AG08395 (cell line): ENCODE data around the gene F10.

ENCODE experiments used
- DNase-seq: peaks from one replicate; pipeline ENCODE4 v3.0.0; 2012; ENCODE audit warnings: mixed read lengths, low spot score

F10 gene

DNA sequence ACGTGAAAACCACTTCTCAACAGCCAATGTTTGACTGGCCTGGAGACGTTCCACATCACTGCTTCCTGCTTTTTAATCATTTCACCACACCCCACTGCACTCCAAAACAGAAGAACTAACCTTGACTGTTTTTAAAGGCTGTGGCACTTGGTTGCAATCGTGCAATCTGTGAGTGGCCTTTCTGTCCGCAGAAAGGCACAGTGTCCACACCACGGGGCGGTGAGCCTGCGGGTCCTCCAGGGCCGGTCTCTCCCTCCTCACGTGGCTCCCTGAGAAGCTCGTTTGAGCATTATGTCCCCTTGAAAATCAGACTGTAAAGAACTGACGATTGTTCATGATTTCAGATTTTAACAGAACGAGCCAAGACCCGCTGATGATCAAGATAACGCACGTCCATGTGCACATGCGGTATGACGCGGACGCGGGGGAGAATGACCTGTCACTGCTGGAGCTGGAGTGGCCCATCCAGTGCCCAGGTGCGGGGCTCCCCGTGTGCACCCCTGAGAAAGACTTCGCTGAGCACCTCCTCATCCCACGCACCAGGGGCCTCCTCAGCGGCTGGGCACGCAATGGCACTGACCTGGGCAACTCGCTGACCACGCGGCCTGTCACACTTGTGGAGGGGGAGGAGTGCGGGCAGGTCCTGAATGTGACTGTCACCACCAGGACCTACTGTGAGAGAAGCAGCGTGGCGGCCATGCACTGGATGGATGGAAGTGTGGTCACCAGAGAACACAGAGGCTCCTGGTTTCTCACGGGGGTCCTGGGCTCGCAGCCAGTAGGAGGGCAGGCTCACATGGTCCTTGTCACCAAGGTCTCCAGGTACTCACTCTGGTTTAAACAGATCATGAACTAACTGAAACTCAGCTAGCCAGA is 48.9 kb downstream of the F10 start:
- DNase-seq = no peak

DNA sequence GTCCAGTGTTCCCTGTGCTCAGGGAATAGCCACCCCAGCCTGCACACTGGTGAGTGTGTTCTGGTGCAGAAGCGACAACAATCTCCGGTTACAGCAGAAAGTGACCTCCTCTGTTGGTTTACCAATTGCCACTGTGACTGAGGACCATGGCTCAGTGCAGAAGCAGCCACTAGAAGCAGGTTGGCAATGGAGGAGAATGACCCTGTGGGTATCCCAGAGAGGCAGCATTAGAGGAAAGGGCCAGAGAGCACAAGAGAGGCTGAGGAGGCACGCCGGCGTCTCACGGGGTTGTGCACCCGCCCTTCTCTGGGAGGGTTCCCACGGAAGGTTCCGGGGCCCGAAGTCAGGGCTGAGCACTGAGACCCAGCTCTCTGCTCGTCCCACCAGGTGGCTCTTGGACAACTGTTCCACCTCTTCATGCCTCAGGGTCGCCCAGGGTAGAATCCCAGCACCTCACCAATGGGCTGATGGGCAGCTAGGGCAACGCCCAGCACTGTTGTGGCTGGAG is 49.9 kb downstream of the F10 start:
- no peak for DNase-seq

DNA sequence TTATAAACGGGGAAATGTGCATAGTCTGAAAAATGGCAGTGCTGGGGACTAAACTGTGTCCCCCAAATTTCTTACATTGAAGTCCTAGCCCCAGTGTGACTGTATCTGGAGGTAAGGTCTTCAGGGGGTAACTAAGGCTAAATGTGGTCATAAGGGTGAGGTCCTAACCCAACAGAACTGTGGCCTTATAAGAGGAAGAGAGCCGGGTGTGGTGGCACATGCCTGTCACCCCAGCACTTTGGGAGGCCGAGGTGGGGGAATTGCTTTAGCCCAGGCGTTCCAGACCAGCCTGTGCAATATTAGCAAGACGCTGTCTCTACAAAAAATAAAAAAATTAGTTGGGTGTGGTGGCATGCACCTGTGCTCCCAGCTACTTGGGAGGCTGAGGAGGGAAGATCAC is 53.7 kb downstream of the F10 start:
- no peak for DNase-seq

DNA sequence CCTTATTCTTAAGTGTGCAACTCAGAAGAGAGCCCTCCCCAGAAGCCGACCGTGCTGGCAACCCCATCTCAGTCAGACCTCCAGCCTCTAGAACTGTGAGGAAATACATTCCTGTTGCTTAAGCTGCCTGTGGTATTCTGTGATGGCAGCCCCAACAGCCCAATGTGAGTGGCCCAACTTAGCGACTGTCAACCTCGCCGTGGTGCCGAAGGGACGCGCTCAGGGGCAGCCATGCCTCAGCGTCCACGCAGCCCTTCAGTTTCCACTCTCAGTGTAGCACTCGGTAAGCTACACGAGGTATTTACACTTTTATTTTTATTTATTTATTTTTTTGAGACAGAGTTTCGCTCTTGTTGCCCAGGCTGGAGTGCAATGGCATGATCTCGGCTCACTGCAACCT is 54.2 kb downstream of the F10 start:
- DNase-seq = no peak

DNA sequence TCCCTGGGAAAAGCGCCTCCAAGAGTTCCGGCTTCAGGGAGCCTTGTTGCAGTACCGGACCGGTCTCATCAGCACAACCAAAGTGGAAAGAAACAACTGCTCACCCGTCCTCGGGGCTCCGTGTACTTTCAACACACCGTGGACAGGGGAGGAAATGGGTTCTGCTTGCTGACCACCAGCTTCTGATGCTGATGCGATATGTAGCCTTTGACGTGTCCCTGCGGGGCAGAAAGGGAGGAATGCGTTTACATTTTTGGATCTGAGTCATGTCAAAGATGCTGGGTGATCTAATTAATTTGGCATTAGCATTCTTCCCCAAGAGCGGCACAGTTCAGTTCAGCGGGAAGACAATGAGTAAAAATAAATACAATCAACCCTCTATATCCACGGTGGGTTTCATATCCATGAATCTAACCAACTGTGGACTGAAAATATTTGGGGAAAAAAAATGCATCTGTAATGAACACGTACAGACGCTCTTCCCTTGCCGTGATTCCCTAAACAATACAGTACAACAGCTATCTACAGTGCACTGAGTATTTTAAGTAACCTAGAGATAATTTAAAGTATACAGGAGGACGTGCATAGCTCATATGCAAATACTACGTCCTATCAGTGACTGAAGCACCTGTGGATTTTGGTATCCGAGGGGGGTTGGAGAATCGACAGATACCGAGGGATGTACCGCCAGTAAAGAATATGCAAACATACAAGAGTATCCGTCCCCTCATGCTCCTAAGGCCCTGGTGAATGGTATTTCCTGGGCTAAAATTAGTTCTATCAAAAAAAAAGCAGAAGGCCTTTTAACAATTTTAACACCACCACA is 55.7 kb downstream of the F10 start:
- peak; percentile 79 for DNase-seq

DNA sequence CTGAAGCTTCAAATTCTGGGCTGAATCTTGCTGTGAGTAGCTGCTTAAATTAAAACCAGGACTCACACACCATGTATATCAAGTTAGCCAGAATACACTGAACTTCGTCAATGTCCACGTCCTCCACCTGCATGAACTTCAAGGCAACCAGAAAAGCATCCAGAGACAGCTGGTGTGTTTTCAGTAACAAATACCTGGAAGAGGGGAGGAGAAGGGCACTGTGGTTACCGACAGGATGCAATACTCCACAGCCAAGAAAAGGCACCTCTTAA is 56.2 kb downstream of the F10 start:
- DNase-seq = no peak

DNA sequence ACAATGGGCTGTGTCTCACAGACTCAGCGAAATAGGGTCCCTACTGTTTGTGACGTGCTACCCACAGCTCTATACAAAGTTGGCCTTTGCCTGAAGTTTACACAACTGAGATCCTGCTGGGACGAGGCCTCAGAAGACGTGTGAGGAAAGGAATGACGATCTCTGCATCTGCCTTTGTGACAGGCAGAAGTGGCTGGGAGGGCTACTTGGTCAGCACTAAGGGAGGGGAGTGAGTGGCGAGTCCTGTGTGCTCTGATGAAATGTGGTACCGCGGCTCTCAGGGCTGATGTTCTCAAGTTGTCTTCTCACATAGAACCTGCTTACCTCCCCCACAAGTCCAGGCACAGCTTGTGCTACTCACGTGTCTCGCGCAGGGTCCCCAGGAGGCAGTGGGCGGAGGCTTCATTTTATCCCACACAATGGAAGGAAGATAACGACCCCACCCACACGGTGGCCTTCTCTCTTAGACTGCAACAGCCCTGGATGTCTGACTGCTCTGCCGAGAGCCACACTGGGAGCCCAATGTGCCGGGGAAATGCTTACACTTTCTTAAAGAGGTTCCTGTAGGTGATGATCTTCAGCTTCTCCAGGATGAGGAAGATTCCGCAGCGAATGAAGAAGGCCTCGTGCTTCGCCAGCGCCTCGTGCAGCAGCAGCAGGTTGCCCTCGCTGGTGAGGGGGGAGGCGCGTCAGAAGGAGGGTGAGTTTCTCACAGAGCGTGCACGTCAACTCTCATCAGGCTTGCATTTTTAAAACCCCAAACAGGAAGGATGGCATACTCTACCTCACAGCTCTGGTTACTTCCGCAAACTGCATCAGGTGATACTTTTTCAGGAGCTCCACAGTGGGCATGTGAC is 57.0 kb downstream of the F10 start:
- DNase-seq = no peak

DNA sequence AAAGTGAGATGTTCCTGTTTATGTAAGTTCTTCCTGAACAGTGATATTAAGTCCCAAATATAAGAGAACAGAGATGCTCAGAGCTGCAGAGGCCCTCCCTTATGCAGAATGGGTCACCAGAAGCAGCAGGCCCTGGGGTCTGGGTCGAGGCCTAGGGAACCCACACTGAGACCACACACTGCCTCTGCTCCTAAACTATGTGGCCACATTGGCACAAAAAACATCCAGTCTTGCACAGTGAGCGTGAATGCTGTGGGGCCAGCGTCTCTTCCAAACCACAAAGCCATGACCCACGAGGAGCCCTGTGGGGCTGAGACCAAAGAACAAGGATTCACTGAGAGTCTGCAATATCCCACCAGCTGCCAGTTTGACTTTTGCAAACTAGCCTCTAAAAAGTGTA is 59.4 kb downstream of the F10 start:
- DNase-seq = no peak

DNA sequence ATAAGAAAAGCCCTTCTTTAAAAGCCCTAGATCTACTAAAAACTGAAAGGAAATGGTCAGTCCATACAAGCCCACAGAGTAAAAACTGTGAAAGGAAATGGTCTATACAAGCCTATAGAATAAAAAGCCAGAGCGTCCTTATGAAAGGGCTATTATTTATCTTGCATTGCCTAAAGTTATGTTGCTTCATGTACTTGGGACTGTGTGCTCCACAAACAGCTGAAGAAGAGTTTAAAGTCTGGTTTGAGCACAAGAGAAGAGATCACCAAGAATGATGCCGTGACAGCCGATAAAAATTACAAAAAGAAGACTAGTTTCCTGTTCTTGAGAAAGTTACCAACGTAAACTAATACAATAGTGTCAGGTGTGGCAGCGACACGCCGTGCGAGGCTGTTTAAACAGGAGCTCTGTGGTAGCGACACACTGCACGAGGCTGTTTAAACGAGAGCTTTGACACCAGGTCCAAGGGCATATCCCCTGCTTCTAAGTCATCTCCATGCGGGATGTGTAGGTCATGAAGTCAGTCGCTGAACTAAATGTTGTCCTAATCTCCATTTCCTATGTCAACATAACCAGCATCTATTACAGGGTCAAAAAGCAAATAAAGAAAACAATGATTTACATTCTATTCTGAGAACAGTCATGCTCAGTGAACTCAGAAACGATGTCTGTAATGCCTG is 61.0 kb downstream of the F10 start:
- no peak for DNase-seq

DNA sequence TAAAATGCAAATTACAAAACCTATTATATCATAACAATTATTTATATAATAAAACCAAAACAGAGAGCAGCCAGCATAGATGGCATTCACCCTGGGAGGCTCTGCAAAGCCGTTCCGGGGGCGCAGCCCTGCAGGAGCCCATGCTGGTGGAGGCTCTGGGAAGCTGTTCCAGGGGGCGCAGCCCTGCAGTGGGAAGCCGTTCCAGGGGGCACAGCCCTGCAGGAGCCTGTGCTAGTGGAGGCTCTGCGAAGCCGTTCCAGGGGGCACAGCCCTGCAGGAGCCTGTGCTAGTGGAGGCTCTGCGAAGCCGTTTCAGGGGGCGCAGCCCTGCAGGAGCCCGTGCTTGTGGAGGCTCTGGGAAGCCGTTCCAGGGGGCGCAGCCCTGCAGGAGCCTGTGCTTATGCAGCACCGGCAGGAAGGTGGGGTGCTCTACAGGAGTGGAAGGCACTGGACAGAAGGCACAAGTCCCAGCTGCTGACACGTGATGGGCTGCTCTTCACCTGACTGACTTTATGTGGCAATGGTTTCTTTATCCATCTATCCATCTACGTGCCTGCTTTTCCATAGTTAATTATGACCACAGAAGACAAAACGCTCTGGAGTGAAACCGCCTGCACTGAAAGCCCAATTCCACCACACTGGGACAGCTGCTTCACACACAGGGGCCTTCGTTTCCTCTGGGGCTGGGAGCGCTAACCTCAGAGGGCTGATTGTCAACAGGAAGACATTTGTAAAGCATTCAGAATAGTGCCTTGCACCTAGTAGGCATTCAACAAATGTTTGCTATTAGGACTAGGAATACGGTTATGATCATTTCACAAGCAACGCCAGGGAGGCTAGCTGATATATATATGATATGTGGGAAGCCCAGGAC is 62.2 kb downstream of the F10 start:
- DNase-seq = no peak

DNA sequence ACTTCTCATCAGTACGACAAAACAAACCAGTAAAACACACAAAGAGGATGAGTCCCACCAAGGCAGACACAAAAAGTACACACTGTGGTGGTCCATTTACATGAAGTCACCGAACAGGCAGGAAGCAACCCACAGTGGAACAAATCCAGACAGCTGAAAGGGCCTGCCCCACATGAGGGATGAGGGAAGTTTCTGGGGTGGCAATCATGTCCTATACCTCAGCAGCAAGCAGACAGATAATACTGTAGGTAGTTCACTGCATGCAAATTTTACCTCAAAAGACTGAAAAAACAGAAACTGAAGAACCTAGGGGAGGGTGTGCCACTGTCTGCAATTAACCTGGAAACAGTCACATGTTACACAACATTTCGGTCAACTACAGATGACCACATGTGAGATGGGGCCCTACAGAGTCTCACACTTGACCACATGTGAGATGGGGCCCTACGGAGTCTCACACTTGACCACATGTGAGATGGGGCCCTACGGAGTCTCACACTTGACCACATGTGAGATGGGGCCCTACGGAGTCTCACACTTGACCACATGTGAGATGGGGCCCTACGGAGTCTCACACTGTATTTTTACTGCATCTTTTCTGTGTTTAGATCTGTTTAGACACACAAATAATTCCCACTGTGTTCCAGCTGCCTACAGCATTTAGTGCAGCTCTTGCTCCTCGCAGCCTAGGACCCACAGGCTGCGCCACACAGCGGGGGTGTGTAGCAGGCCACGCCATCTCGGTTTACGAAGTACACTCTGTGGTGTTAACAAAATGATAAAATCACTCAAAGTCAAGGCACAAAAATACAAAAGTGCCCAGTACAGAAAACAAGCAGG is 63.7 kb downstream of the F10 start:
- DNase-seq = no peak

DNA sequence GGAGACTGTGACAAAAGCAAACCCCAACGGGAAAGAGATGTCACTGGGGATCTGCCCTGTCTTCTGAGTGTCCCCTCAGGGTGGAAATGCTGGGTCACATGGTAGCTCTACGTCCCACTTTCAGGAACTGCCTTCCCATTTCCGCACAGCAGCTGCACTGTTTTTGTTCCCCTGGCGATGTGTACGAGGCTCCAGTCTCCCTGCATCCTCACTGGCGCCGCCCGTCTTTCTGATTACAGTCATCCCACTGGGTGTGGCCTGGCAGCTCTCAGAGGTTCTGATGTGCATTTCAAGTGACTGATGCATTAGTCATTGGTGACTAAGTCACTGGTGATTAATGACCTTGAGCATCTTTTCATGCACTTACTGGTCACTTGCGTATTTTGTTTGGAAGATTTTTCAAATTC is 64.7 kb downstream of the F10 start:
- peak; percentile 98 for DNase-seq

DNA sequence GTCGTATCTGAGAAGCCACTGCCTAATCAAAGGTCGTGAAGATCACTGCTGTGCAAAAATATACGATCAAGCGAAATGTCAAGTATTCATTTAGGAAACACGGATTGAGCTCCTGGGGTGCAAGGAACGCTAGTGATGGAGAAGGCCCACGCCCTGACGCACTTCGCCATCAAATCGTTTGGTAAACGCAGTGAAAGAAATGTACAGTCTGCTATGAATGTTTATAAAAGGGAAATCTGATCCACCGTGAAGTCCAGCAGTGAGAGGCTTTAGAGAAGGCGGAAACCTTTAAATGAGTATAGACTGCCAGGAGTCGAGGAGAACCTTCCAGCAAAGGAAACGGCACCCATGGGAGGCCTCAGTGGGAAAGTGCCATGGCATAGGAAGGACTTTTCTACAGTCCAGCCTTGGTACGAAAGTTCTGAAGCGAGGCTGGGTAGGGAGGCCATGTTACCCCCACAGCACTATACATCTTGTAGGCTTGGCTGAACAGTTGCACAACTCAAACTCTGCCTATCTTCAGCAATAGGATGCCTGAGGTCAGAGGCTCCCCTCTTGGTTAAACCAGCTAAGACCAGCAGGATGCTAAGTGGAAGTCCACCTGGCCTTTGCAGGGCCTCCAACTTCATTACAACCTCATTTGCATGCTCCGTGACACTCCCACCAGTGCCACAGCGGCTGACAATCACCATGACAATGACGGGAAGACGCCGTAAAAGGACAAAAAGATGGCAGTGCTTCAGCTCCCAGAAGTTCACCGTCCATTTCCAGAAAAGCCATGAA is 65.5 kb downstream of the F10 start:
- DNase-seq = no peak

DNA sequence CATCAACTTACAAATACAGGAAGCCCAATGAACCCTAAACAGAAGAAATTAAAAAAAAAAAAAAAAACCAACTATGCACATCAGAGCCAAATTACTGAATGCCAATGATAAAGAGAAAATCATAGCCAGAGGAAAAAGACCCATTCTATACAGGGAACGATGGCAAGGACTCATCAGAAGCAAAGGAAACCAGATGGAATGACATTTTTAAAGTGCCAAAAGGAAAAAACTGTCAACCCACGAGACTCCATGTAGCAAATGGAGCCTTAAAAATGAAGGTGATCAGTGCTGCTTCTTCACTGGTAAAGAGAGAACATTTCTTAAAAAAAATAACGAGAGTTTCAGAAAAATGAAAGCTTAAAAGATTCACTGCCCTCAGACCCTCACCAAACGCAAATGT is 67.6 kb downstream of the F10 start:
- DNase-seq = no peak

DNA sequence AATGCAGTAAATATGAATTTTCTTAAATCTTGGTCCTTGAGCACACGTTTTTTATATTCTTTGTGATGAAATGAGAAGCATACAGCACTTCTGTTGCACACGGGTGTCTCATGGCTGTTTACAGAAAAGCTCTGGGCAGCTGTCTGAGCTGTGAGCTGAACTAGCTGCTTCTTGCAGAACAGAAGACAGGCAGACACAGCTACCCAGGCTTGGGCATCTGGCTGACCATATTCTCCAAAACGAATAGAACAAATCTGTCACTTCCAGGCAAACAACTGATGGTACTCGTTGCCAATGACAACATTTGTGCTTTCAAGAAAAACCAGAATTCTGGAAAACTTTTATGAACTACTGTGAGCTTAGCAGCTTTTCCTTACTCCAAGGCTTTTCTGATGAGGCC is 69.7 kb downstream of the F10 start:
- DNase-seq = no peak

DNA sequence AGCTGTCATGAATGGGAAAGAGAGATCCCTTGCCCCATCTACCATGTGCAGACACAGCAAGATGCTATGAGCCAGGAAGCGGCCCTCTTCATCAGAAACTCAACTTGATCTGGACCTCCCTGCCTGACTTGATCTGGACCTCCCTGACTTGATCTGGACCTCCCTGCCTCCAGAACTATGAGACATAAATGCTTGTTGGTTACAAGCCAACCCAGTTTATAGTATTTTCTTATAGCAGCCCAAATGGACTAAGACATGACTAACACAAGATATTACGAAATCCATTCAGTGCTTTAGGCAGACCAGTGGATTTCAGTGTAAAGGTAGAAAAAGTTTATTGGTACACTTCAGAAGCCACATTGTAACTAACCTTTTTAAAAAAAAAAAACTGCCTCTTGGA is 70.3 kb downstream of the F10 start:
- peak; percentile 51 for DNase-seq

DNA sequence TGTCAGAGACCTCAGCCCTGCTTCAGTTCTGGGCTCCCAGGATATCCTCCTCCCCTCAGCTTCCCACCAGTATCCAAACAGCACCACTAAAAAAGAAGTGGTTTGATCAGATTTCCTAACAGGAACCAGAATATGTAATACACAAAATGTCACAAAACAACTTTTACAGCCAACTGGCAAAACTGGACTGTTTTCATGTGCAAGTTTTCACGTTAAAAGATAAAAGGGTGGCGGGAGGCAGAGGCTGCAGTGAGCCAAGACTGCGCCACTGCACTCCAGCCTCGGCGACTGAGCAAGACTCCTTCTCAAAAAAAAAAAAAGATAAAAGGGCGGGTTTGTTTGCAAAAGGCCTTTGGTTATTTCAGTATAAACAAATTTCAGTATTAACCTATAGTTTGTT is 72.8 kb downstream of the F10 start:
- DNase-seq = no peak

DNA sequence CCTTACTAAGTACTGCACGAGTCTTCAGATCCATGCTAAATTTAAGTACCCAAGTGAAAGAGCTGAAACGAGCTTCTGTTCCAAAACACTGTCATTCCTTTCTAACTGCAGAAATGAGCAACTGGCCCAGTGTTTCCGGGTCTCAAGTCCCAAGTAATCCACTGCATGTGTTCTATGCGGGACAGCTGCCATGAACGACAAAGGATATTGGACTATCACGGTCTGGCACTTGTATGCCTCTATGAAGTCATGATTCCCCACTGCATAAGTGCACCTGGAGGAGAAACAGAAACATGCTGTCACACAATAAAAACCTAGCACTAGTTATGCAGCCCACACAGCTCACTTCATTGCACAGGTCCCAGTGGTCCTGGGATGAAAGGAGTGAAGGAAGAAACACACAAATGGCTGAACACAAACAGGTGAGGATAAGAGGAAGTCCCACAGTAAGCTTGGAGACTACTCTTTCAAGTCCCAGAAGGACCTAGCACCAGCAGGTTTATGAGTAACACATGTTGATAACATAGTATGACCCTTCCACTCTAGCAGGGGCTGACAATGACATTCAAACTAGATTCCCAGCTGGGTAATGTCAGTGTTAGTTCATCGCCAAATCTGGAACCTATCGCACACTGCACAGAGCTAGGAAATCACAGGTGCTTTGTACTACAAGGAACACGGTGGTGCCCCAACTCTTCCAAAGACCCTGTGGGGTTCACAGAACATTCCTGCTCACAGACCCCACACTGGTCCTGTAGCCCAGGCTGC is 74.6 kb downstream of the F10 start:
- no peak for DNase-seq
